GM12878 (cell line): ENCODE measurements around the gene ANKRD50.

ENCODE experiments used
- CTCF ChIP-seq, 3 experiments: IDR thresholded peaks in 2 of 3; conservative IDR thresholded peaks in 1 of 3; 2 replicates each; pipeline ENCODE4 v1.5.1; 2011; ENCODE audit warnings: low read depth in 3 of 3, low read length in 3 of 3, mild to moderate bottlenecking in 3 of 3, control low read depth in 2 of 3, moderate library complexity in 2 of 3, inconsistent platforms in 1 of 3, mixed read lengths in 1 of 3; ENCODE audit not compliant: control insufficient read depth in 2 of 3, insufficient read depth in 1 of 3; ENCODE audit errors: extremely low read depth in 1 of 3
- KAT2A ChIP-seq: conservative IDR thresholded peaks from 2 replicates; pipeline ENCODE4 v1.6.1; 2011; ENCODE audit warnings: low read depth, low read length; ENCODE audit not compliant: control insufficient read depth
- MTA3 ChIP-seq: IDR thresholded peaks from 2 replicates; pipeline ENCODE4 v1.6.1; 2012; ENCODE audit warnings: low read length, inconsistent platforms, borderline replicate concordance
- REST ChIP-seq: IDR thresholded peaks from 2 replicates; pipeline ENCODE4 v1.6.1; 2012; ENCODE audit warnings: mild to moderate bottlenecking, low read depth, low read length
- YY1 ChIP-seq: IDR thresholded peaks from 2 replicates; pipeline ENCODE4 v1.6.1; 2011; ENCODE audit warnings: low read depth, mild to moderate bottlenecking, low read length

- TF ChIP-seq MTA3 = no peak
- no peak for TF ChIP-seq YY1
- TF ChIP-seq CTCF (IDR thresholded peaks at IDR 0.05 in 2 of 3, conservative IDR thresholded peaks at IDR 0.05 in 1 of 3; ENCODE audit: control insufficient read depth in 2 of 3, extremely low read depth in 1 of 3, insufficient read depth in 1 of 3, low read depth in 3 of 3, low read length in 3 of 3) = no peak
- no peak for TF ChIP-seq REST
- no peak for TF ChIP-seq KAT2A
These were observed 44.6 kb upstream of the ANKRD50 start for GRCh38 chr4:124757126-124757525.
